ENCODE measurements around the gene MLLT1. TPM values are rescaled to one million over a fixed set of nuclear protein-coding genes. Genes with fewer than 3 reads are reported as not detected.

Gene MLLT1
- total RNA-seq, 2 experiments from 2014 or later: 17.5 to 56.0 TPM

DNA sequence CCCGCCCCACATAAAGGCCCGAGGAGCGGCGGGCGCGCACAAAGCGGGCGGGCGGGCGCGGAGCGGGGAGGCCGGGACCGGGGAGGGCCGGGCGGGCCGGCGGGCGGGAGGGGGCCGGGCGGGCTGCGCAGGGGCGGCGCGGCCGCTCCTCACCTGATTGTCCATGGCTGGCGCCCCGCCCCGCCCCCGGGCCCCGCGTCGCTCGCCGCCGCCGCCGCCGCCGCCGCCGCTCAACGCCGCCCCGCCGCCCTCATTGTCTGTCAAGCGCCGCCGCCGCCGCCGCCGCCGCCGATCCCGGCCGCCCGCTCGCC, 200 bp downstream of the MLLT1 start:
- H2AFZ ChIP-seq (ENCODE audit: low read length): no peak overlapping the region
- peak overlapping the region; percentile 86 for H3K4me3 ChIP-seq (ENCODE audit: low read depth, low read length, poor library complexity, severe bottlenecking)
- H3K9me3 ChIP-seq (ENCODE audit: low read length): peaks cover 5% of the 10 kb centered on the region; the same call in 1 of the 2 replicates
- H3K27ac ChIP-seq (ENCODE audit: low read depth, low read length, poor library complexity, severe bottlenecking): peak overlapping the region; percentile 18
- peaks cover 17% of the 10 kb centered on the region for H4K20me1 ChIP-seq (ENCODE audit: insufficient read depth, low read length)
- H3K36me3 ChIP-seq (ENCODE audit: insufficient read depth, low read length): peaks cover 21% of the 10 kb centered on the region; the same call in 1 of the 2 replicates
- ChIA-PET CTCF (ENCODE audit: unreplicated experiment) (no interaction called here), POLR2A (no interaction called here)
- BruUV-seq (replicated peaks): no TSS peak
- H3K4me1 ChIP-seq (ENCODE audit: insufficient read depth, low read length, poor library complexity, severe bottlenecking): peaks cover 23% of the 10 kb centered on the region
- intact Hi-C loops (cut with micrococcal nuclease; ENCODE audit: unreplicated experiment): no loop called here
- TF ChIP-seq CTCF (conservative IDR thresholded peaks at IDR 0.05; ENCODE audit: low read length) (no peak), EZH2phosphoT487 (IDR thresholded peaks at IDR 0.05; ENCODE audit: borderline replicate concordance, low read depth, low read length) (no peak)
- no peaks in the 10 kb centered on the region for H3K9me2 ChIP-seq (ENCODE audit: insufficient read depth, low read length)
- peaks cover 47% of the 10 kb centered on the region for H3K79me2 ChIP-seq (ENCODE audit: insufficient read depth, low read depth, low read length)
- DNase-seq (ENCODE audit: low spot score): no peak
- H3K4me2 ChIP-seq (ENCODE audit: low read length): peak overlapping the region; percentile 81

DNA sequence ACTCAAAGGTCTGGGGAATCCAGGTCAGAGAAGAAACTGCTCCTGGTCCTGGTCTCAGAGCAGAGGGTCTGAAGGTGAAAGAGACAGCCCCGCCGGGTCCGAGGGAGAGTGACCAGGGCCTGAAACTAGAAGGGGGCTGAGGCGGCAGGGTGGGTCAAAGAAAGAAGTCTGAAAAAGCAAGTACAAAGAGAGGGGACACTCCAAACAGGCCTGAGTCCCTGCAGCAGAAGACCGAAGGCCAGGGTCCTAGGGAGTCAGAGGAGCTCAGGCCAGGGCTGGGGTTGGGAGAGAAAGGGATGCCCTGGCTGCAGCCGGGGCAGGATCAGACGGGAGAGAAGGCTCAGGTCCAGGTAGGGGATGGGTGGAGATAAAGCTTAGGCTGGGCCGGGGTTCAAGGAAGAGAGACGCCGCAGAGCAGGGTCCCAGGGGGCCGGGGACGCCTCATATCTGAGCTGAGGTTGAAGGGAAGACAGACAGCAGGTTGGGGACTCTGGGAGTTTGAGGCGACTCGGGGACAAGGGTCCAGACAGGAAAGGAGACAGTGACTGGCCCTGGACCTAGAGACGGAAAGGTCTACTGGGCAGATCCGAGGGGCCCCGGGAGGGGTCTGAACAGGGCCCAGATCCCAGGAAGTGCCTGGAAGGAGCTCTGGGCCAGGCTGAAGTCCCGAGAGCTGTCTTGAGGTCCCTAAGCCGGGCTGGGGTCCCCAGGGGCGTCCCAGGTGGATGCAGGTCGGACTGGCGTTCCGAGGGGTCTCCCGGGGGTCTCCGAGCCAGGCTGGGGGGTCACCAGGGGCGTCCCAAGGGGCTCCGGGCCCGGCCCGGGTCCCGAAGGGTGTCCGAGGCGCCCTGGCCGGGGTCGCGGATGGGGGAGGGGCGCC, 795 bp downstream of the MLLT1 start:
- intact Hi-C loops (cut with micrococcal nuclease; ENCODE audit: unreplicated experiment): no loop called here
- no peak overlapping the region for H2AFZ ChIP-seq (ENCODE audit: low read length)
- peaks cover 21% of the 10 kb centered on the region; the same call in 1 of the 2 replicates for H3K36me3 ChIP-seq (ENCODE audit: insufficient read depth, low read length)
- no peak for TF ChIP-seq EZH2phosphoT487 (IDR thresholded peaks at IDR 0.05; ENCODE audit: borderline replicate concordance, low read depth, low read length)
- no peak for TF ChIP-seq CTCF (conservative IDR thresholded peaks at IDR 0.05; ENCODE audit: low read length)
- H3K9me2 ChIP-seq (ENCODE audit: insufficient read depth, low read length): no peaks in the 10 kb centered on the region
- peaks cover 52% of the 10 kb centered on the region for H3K79me2 ChIP-seq (ENCODE audit: insufficient read depth, low read depth, low read length)
- peaks cover 5% of the 10 kb centered on the region; the same call in 1 of the 2 replicates for H3K9me3 ChIP-seq (ENCODE audit: low read length)
- peak overlapping the region; percentile 18 for H3K27ac ChIP-seq (ENCODE audit: low read depth, low read length, poor library complexity, severe bottlenecking)
- CTCF ChIA-PET (ENCODE audit: unreplicated experiment): no interaction called here
- peaks cover 23% of the 10 kb centered on the region for H3K4me1 ChIP-seq (ENCODE audit: insufficient read depth, low read length, poor library complexity, severe bottlenecking)
- H4K20me1 ChIP-seq (ENCODE audit: insufficient read depth, low read length): peaks cover 17% of the 10 kb centered on the region
- no TSS peak for BruUV-seq (replicated peaks)
- peak overlapping the region; percentile 81 for H3K4me2 ChIP-seq (ENCODE audit: low read length)
- peak; percentile 20 for DNase-seq (ENCODE audit: low spot score)
- H3K4me3 ChIP-seq (ENCODE audit: low read depth, low read length, poor library complexity, severe bottlenecking): peak overlapping the region; percentile 86
- POLR2A ChIA-PET: no interaction called here

DNA sequence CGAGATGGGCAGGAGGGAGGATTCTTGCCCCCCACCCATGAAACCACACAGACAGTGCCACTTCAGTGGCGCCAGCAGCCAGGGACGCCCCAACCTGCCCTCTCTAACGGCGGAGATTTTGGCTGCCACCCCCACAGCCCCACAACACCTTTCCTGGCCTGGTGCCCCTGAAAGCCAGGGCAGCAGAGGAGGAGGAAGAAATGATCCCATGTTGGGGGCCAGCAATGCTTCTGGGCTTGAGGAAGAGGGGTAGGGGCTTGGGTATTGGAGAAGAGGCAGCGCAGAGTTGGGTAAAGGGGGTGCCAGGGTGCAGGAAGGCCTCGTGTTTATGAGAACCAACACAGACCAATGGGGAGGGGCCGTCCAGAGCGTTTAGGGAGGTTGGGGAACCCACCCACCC, 1.7 kb downstream of the MLLT1 start:
- H3K4me3 ChIP-seq (ENCODE audit: low read depth, low read length, poor library complexity, severe bottlenecking): peak overlapping the region; percentile 86
- H3K36me3 ChIP-seq (ENCODE audit: insufficient read depth, low read length): peaks cover 21% of the 10 kb centered on the region; the same call in 1 of the 2 replicates
- peaks cover 5% of the 10 kb centered on the region; the same call in 1 of the 2 replicates for H3K9me3 ChIP-seq (ENCODE audit: low read length)
- H3K4me2 ChIP-seq (ENCODE audit: low read length): peak overlapping the region; percentile 81
- no peak overlapping the region for H3K27ac ChIP-seq (ENCODE audit: low read depth, low read length, poor library complexity, severe bottlenecking)
- no peak overlapping the region for H2AFZ ChIP-seq (ENCODE audit: low read length)
- H4K20me1 ChIP-seq (ENCODE audit: insufficient read depth, low read length): peaks cover 17% of the 10 kb centered on the region
- no TSS peak for BruUV-seq (replicated peaks)
- peaks cover 61% of the 10 kb centered on the region for H3K79me2 ChIP-seq (ENCODE audit: insufficient read depth, low read depth, low read length)
- H3K4me1 ChIP-seq (ENCODE audit: insufficient read depth, low read length, poor library complexity, severe bottlenecking): peaks cover 23% of the 10 kb centered on the region
- no peak for TF ChIP-seq CTCF (conservative IDR thresholded peaks at IDR 0.05; ENCODE audit: low read length)
- no peak for TF ChIP-seq EZH2phosphoT487 (IDR thresholded peaks at IDR 0.05; ENCODE audit: borderline replicate concordance, low read depth, low read length)
- intact Hi-C loops (cut with micrococcal nuclease; ENCODE audit: unreplicated experiment): no loop called here
- CTCF ChIA-PET (ENCODE audit: unreplicated experiment): no interaction called here
- no peaks in the 10 kb centered on the region for H3K9me2 ChIP-seq (ENCODE audit: insufficient read depth, low read length)
- DNase-seq (ENCODE audit: low spot score): no peak
- POLR2A ChIA-PET: no interaction called here

Data from OCI-LY7 (cell line).